Measurements from ENCODE around the gene MSGN1.

MSGN1 gene

DNA sequence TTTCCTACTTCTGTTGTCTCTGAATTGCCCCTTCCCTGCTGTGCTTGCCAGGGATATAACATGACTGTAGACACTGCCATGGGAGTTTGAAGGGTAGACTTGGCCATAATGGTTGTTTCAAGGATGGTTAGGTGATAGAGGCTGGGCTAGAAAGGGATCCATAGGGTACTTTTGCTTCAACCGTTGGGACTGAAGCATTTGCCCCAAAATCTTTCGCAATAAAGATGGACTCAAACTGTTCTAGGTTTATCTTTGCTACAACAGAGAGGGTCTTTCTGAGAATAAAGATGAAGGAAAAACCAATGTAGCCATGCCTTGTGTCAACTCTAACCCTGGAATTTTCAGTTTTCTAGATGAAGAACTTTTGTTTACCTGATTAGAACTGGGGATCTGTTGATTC, 27.2 kb downstream of the MSGN1 start:
- Histone ChIP-seq H3K36me3 (ENCODE audit: insufficient read depth, low read length) (no peaks in the 10 kb centered on the region), H3F3A (ENCODE audit: low read depth) (no peaks in the 10 kb centered on the region), H3K4me3 (ENCODE audit: low read length, poor library complexity, severe bottlenecking) (no peak overlapping the region), H3K4me1 (ENCODE audit: insufficient read depth, low read length, poor library complexity, severe bottlenecking) (no peaks in the 10 kb centered on the region), H3K9me3 (ENCODE audit: insufficient read depth, low read depth, low read length) (no peaks in the 10 kb centered on the region), H3K79me2 (ENCODE audit: insufficient read depth, low read length) (no peaks in the 10 kb centered on the region), H3K9ac (ENCODE audit: low read depth, low read length, poor library complexity, severe bottlenecking) (no peak overlapping the region), H3K27me3 (ENCODE audit: insufficient read depth, low read length, poor library complexity, severe bottlenecking) (no peaks in the 10 kb centered on the region), H3K9me2 (replicated peaks; ENCODE audit: low read depth, low read length) (no peaks in the 10 kb centered on the region), H2AFZ (ENCODE audit: low read length) (no peak overlapping the region), H4K20me1 (ENCODE audit: insufficient read depth, low read length, poor library complexity, severe bottlenecking) (no peaks in the 10 kb centered on the region), H3K4me2 (ENCODE audit: low read depth, low read length, poor library complexity, severe bottlenecking) (no peak overlapping the region)
- TF ChIP-seq, protein P1, sequence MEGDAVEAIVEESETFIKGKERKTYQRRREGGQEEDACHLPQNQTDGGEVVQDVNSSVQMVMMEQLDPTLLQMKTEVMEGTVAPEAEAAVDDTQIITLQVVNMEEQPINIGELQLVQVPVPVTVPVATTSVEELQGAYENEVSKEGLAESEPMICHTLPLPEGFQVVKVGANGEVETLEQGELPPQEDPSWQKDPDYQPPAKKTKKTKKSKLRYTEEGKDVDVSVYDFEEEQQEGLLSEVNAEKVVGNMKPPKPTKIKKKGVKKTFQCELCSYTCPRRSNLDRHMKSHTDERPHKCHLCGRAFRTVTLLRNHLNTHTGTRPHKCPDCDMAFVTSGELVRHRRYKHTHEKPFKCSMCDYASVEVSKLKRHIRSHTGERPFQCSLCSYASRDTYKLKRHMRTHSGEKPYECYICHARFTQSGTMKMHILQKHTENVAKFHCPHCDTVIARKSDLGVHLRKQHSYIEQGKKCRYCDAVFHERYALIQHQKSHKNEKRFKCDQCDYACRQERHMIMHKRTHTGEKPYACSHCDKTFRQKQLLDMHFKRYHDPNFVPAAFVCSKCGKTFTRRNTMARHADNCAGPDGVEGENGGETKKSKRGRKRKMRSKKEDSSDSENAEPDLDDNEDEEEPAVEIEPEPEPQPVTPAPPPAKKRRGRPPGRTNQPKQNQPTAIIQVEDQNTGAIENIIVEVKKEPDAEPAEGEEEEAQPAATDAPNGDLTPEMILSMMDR (conservative IDR thresholded peaks at IDR 0.05; ENCODE audit: low read length): no peak
- TF ChIP-seq EZH2phosphoT487 (IDR thresholded peaks at IDR 0.05; ENCODE audit: borderline replicate concordance): no peak

DNA sequence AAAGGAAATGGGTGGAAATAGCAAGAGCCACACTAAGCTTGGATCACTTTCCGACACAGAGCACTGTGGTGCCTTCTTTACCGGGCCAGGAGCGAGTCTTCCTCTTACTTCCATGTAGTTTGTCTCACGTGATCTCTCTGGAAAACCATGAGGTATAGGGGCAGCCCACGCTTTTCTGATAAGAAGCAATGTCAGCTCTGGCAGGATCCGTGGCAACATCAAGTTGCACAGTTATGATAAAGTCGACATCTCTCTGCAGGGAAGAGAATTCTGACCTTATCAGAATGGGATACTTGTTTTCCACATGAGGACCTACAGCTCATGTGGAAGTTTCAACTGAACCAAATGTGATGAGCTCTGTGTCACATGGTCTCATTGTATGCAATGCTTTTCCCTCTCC, 29.5 kb downstream of the MSGN1 start:
- no peak overlapping the region for H3K4me2 ChIP-seq (ENCODE audit: low read depth, low read length, poor library complexity, severe bottlenecking)
- no peaks in the 10 kb centered on the region for H3K9me2 ChIP-seq (replicated peaks; ENCODE audit: low read depth, low read length)
- H4K20me1 ChIP-seq (ENCODE audit: insufficient read depth, low read length, poor library complexity, severe bottlenecking): no peaks in the 10 kb centered on the region
- H3K4me3 ChIP-seq (ENCODE audit: low read length, poor library complexity, severe bottlenecking): no peak overlapping the region
- H3K4me1 ChIP-seq (ENCODE audit: insufficient read depth, low read length, poor library complexity, severe bottlenecking): no peaks in the 10 kb centered on the region
- no peaks in the 10 kb centered on the region for H3K79me2 ChIP-seq (ENCODE audit: insufficient read depth, low read length)
- no peaks in the 10 kb centered on the region for H3K27me3 ChIP-seq (ENCODE audit: insufficient read depth, low read length, poor library complexity, severe bottlenecking)
- H3F3A ChIP-seq (ENCODE audit: low read depth): no peaks in the 10 kb centered on the region
- no peak for TF ChIP-seq EZH2phosphoT487 (IDR thresholded peaks at IDR 0.05; ENCODE audit: borderline replicate concordance)
- TF ChIP-seq, protein P1 (conservative IDR thresholded peaks at IDR 0.05; ENCODE audit: low read length): no peak
- no peak overlapping the region for H3K9ac ChIP-seq (ENCODE audit: low read depth, low read length, poor library complexity, severe bottlenecking)
- H3K9me3 ChIP-seq (ENCODE audit: insufficient read depth, low read depth, low read length): no peaks in the 10 kb centered on the region
- H3K36me3 ChIP-seq (ENCODE audit: insufficient read depth, low read length): no peaks in the 10 kb centered on the region
- H2AFZ ChIP-seq (ENCODE audit: low read length): no peak overlapping the region

DNA sequence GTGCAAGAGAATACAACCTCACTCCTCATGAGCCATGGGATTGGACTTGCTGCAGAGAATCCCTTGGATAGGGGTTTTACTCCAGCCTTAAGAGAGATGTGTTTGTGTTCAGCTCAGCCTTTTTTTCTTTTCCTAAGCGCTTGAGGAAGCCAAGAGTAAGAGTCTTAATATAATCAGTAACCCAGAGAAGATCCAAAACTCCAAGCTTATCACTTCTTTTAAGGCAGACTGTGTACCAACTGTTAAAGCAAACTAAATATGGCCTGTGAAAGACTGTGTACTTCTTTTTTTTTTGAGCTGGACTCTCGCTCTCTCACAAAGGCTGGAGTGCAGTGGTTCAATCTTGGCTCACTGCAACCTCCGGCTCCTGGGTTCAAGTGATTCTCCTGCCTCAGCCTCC, 30.4 kb downstream of the MSGN1 start:
- H3K79me2 ChIP-seq (ENCODE audit: insufficient read depth, low read length): no peaks in the 10 kb centered on the region
- no peaks in the 10 kb centered on the region for H3K36me3 ChIP-seq (ENCODE audit: insufficient read depth, low read length)
- TF ChIP-seq, protein P1 (conservative IDR thresholded peaks at IDR 0.05; ENCODE audit: low read length): no peak
- no peak for TF ChIP-seq EZH2phosphoT487 (IDR thresholded peaks at IDR 0.05; ENCODE audit: borderline replicate concordance)
- no peak overlapping the region for H3K4me3 ChIP-seq (ENCODE audit: low read length, poor library complexity, severe bottlenecking)
- no peak overlapping the region for H3K4me2 ChIP-seq (ENCODE audit: low read depth, low read length, poor library complexity, severe bottlenecking)
- no peaks in the 10 kb centered on the region for H3F3A ChIP-seq (ENCODE audit: low read depth)
- H3K27me3 ChIP-seq (ENCODE audit: insufficient read depth, low read length, poor library complexity, severe bottlenecking): no peaks in the 10 kb centered on the region
- no peaks in the 10 kb centered on the region for H3K9me3 ChIP-seq (ENCODE audit: insufficient read depth, low read depth, low read length)
- no peak overlapping the region for H2AFZ ChIP-seq (ENCODE audit: low read length)
- H3K9ac ChIP-seq (ENCODE audit: low read depth, low read length, poor library complexity, severe bottlenecking): no peak overlapping the region
- H3K9me2 ChIP-seq (replicated peaks; ENCODE audit: low read depth, low read length): no peaks in the 10 kb centered on the region
- H4K20me1 ChIP-seq (ENCODE audit: insufficient read depth, low read length, poor library complexity, severe bottlenecking): no peaks in the 10 kb centered on the region
- H3K4me1 ChIP-seq (ENCODE audit: insufficient read depth, low read length, poor library complexity, severe bottlenecking): no peaks in the 10 kb centered on the region
